A549 treated with DMSO at 1 μM for 4 hours (cell line): ENCODE measurements around the gene CASTOR1. TPM values are rescaled to one million over a fixed set of nuclear protein-coding genes. Genes with fewer than 3 reads are reported as not detected.

Experiments used
- total RNA-seq: library from RNA; stranded (reverse); fragments of 200-300 nt; extraction: Qiagen RNA extraction; gene quantifications from 5 replicates; pipeline ENCODE4 v1.2.3, GENCODE V29; 2022; ENCODE audit warnings: low read depth

The CASTOR1 gene
- total RNA-seq: 4.1 to 8.6 TPM (median 7.3 TPM) in 5 replicates

DNA sequence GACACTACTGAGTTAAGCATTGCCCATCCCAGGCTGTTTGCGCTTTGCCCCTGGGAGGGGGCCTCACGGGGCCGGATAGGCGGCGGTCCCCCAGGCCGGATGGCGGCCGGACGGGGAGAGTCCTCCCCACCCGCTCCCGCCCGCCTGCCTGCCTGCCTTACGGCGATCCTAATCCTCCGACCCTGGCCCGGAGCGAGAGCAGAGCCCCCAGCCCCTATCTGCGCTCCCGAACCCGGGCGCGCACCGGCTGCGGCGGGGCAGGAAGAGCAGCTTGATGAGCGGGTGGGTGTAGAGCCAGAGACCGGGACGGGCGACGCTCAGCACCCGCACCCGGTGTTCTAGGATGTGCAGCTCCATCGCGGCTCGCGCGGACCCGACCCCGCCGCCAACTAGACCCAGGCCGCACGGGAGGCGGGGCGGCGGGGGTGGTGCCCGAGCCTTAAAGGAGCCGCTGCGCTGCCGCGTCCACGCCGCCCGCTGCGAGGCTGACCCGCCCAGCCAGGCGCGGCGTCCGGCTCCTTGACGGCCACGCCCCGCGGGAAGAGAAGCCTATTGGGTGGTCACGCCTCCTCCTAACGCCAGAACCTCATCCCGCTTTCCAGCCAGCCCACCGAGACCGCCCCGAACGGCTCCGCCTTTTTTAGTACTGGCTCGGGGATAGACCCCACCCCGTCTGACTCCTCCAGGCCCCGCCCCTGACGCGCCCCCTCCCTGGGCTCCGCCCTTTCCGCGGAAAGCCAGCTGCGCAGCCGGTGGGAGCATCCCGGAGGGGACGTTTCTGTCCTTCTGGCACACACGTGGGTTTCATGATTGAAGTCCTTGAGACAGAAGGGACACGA lies at the start of gene CASTOR1:
CASTOR1 (minus strand) TSS at position 365 of the 839 bp plus-strand sequence; CDS start at position 357, 8 bp downstream.

DNA sequence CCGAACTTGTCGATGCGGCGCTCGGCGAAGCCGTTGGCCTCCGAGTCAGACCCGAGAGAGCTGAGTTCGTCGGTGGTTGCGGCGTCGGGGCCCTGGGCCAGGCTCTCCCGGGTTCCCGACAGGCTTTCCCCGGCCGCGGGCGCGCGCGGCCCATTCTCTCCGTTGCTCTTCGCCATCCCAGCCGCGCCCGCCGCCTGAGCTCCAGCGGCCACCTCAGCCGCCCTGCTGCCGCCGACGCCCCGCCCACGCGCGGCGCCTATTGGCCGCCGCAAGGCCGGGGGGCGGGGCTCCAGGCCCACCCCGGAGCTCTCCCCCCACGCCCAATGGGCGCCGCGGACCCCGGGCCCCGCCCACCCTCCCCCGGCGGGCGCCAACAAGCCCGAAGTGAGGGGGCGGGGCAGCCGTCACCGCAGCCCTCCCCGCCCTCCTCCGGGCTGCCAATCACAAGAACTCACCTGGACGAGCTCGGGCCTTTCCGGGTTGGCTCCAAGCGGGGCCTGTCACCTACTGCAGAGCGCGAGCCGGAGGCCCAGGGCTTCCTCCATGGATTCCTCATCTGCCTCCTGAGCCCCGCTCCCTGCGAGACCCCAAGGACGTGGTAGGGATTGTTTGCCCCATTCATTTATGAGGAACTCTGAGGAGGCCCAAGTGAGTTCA lies 37.5 kb upstream of the CASTOR1 start, which contains the start of gene TBC1D10A:
TBC1D10A (minus strand) TSS at position 236 of the 657 bp plus-strand sequence; CDS start at position 176, 60 bp downstream.

GRCh38 chr22:30266445-30267381 lies 22.6 kb downstream of the CASTOR1 start, which contains the start of gene OSM:
Gene OSM (minus strand): TSS chr22:30266851. CDS start chr22:30266799, 52 bp downstream.

DNA sequence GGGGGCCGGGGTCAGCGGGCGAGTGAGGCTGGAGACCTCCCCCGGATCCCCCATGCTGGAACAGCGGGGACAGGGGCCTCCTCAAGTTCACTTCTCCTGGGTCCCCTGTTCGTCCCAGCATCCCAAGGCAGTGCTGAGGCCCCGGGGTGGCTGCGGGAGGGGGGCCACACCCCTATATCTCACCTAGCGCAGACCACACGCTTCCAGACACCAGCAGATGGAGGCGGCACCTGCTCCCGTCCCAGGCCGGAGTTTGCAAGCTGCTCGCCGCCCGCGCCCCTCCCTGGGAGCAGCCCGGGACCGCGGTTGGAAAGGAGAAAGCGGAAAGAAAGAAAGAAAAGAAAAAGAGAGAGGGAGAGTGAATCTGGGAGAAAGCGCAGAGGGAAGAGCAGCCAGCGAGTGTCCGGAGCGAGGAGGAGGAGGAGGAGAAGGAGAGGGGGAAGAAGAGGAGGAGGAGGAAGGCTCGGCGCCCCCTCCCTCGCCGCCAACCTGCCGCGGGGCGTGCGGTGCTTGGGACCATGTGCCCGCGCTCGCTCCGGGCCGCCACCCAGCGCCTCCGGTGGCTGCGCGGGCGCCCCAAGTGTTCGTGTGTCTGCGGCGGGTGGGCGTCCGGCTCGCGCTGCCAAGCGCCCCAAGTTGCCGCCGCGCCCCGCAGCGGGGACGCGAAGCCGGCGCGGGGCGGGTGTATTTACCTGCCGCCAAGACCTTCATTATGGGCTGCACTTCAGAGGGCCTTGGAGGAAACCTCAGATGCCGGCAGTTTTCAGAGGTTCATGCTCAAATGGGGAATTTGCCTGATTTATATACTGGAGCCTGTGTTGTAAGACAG lies 43.1 kb downstream of the CASTOR1 start, which contains the start of gene LIF:
LIF (minus strand) TSS at position 775 of the 829 bp plus-strand sequence; CDS start at position 711, 64 bp downstream.

Other genes with a start within 250 kb of the CASTOR1 start
- gene HORMAD2, start 209.0 kb downstream of the CASTOR1 start, total RNA-seq: not detected in 5 replicates
- 31.4 to 46.6 TPM (median 42.4 TPM) in 5 replicates for gene LIF, start 42.7 kb downstream of the CASTOR1 start, total RNA-seq
- 0.08 TPM in 1 of 5 replicates, not detected in the others for gene OSM, start 22.7 kb downstream of the CASTOR1 start, total RNA-seq
- gene TBC1D10A, start 37.4 kb upstream of the CASTOR1 start, total RNA-seq: 9.7 to 12.7 TPM (median 12.2 TPM) in 5 replicates
- 45.2 to 72.3 TPM (median 62.8 TPM) in 5 replicates for gene SF3A1, start 67.4 kb upstream of the CASTOR1 start, total RNA-seq
- 2.9 to 3.2 TPM (median 2.9 TPM) in 5 replicates for gene CCDC157, start 67.5 kb upstream of the CASTOR1 start, total RNA-seq
- 14.3 to 19.7 TPM (median 18.2 TPM) in 5 replicates for gene RNF215, start 97.9 kb upstream of the CASTOR1 start, total RNA-seq
- 23.3 to 34.1 TPM (median 27.1 TPM) in 5 replicates for gene SEC14L2, start 107.5 kb upstream of the CASTOR1 start, total RNA-seq
- 64.2 to 71.0 TPM (median 67.7 TPM) in 5 replicates for gene MTFP1, start 136.3 kb upstream of the CASTOR1 start, total RNA-seq
- gene SEC14L3, start 182.5 kb upstream of the CASTOR1 start, total RNA-seq: not detected in 5 replicates
- 4.8 to 6.2 TPM (median 5.5 TPM) in 5 replicates for gene SEC14L4, start 216.2 kb upstream of the CASTOR1 start, total RNA-seq